Subcutaneous abdominal adipose tissue (tissue), 5 donors: Measurements from ENCODE around the gene EPC2.

Source experiments
- H3K27ac ChIP-seq: one replicate; pipeline ENCODE4 v1.7.0; 2013; ENCODE audit warnings: low read depth, mild to moderate bottlenecking, inconsistent platforms, low read length, moderate library complexity
- H3K27me3 ChIP-seq, 5 donors: one replicate each; pipeline ENCODE4 v1.7.0; 2013; ENCODE audit warnings: low read length in 5 of 5, inconsistent platforms in 1 of 5; ENCODE audit not compliant: control insufficient read depth in 5 of 5, insufficient read depth in 4 of 5
- H3K36me3 ChIP-seq, 5 donors: one replicate each; pipeline ENCODE4 v1.7.0; 2013; ENCODE audit warnings: low read length in 5 of 5; ENCODE audit not compliant: control insufficient read depth in 5 of 5, insufficient read depth in 5 of 5
- H3K4me1 ChIP-seq, 5 donors: one replicate each; pipeline ENCODE4 v1.7.0; 2013; ENCODE audit warnings: low read length in 5 of 5, mild to moderate bottlenecking in 3 of 5, moderate library complexity in 1 of 5; ENCODE audit not compliant: control insufficient read depth in 5 of 5, insufficient read depth in 5 of 5
- H3K4me3 ChIP-seq, 5 donors: one replicate each; pipeline ENCODE4 v1.7.0; 2013; ENCODE audit warnings: low read length in 5 of 5, low read depth in 1 of 5
- H3K9ac ChIP-seq, 5 donors: one replicate each; pipeline ENCODE4 v1.7.0; 2013; ENCODE audit warnings: low read length in 5 of 5, mild to moderate bottlenecking in 4 of 5, moderate library complexity in 3 of 5
- H3K9me3 ChIP-seq, 5 donors: one replicate each; pipeline ENCODE4 v1.7.0; 2013; ENCODE audit warnings: low read length in 5 of 5; ENCODE audit not compliant: control insufficient read depth in 5 of 5
- donor health status: healthy.
- donor health status: healthy.
- donor health status: healthy.
- donor health status: healthy.
- donor health status: healthy.

Gene EPC2

GRCh38 chr2:148719195-148719749 is 74.7 kb downstream of the EPC2 start:
- peaks cover 0 to 6% (median 0%) of the 10 kb centered on the region in 5 donors for H3K36me3 ChIP-seq
- no peak overlapping the region for H3K27ac ChIP-seq
- H3K27me3 ChIP-seq, result no peaks in the 10 kb centered on the region
- H3K9ac ChIP-seq, result no peak overlapping the region
- peaks cover 0 to 3% (median 0%) of the 10 kb centered on the region in 5 donors for H3K9me3 ChIP-seq
- no peak overlapping the region for H3K4me3 ChIP-seq
- peaks cover 0 to 21% (median 11%) of the 10 kb centered on the region in 5 donors for H3K4me1 ChIP-seq

DNA sequence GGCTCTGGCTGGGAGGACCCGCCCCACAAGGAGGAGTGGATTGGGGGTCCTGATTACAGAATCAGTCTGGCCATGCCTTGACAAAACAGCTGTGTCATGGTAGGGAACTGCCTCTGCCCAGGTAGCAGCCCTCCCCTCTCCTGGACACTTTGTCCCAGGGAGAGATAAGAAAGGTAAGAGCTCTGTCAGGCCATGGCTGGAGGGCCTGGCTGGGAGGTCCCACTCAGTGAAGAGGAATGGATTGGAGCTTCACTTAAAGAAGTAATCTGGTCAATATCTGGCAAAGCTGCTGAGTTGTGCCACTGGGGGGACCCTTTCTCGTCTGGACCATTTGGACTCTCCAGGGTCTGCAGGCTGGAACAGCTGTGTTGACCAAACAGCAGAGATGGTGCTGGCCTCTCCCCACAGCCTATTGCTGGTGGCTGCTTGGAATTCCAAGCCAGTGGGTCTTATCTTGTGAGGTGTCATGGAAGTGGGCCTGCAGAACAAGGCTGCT is 75.4 kb downstream of the EPC2 start:
- Histone ChIP-seq H3K4me1 (peaks cover 0 to 21% (median 11%) of the 10 kb centered on the region in 5 donors), H3K4me3 (peak overlapping the region in 4 of 5 donors; percentile 9 to 43 (median 37)), H3K9me3 (peaks cover 0 to 3% (median 0%) of the 10 kb centered on the region in 5 donors), H3K36me3 (peaks cover 0 to 6% (median 0%) of the 10 kb centered on the region in 5 donors), H3K27me3 (no peaks in the 10 kb centered on the region), H3K27ac (no peak overlapping the region), H3K9ac (no peak overlapping the region)

- peak overlapping the region; percentile 30 to 62 (median 40) for H3K4me3 ChIP-seq
- peak overlapping the region in 1 of 5 donors; percentile 36 for H3K9ac ChIP-seq
- peaks cover 0 to 26% (median 11%) of the 10 kb centered on the region in 5 donors for H3K4me1 ChIP-seq
- peaks cover 0 to 6% (median 0%) of the 10 kb centered on the region in 5 donors for H3K36me3 ChIP-seq
- H3K9me3 ChIP-seq, result peaks cover 0 to under 1% (median 0%) of the 10 kb centered on the region in 5 donors
- no peaks in the 10 kb centered on the region for H3K27me3 ChIP-seq
- no peak overlapping the region for H3K27ac ChIP-seq
Observed at GRCh38 chr2:148720501-148721001, 76.0 kb downstream of the EPC2 start.

- Histone ChIP-seq H3K4me3 (no peak overlapping the region), H3K9ac (no peak overlapping the region), H3K27me3 (no peaks in the 10 kb centered on the region), H3K4me1 (peaks cover 0 to 27% (median 11%) of the 10 kb centered on the region in 5 donors), H3K27ac (no peak overlapping the region), H3K9me3 (no peaks in the 10 kb centered on the region), H3K36me3 (peaks cover 0 to 6% (median 0%) of the 10 kb centered on the region in 5 donors)
Observed at GRCh38 chr2:148721520-148721931, 77.0 kb downstream of the EPC2 start.

GRCh38 chr2:148721991-148722777 is 77.6 kb downstream of the EPC2 start:
- Histone ChIP-seq H3K9ac (no peak overlapping the region), H3K27ac (no peak overlapping the region), H3K4me1 (peaks cover 0 to 27% (median 11%) of the 10 kb centered on the region in 5 donors), H3K4me3 (no peak overlapping the region), H3K27me3 (no peaks in the 10 kb centered on the region), H3K9me3 (peaks cover 0 to 3% (median 0%) of the 10 kb centered on the region in 5 donors), H3K36me3 (peaks cover 0 to 6% (median 0%) of the 10 kb centered on the region in 5 donors)

DNA sequence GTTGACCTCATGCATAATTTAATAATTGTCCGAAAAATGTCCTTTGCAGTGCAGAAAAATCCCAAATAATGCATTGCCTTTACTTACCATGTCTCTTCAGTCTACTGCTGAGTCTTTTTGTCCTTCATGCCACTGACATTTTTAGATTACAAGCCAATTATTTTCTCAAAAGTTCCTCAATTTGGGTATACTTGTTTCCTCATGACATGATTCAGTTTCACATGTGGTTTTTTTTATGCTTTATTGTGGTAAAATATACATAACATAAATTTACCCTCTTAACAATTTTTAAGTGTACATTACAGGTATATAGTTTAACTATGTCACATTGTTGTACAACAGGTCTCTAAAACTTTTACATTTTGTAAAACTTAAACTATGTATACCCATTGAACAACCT is 81.0 kb downstream of the EPC2 start:
- Histone ChIP-seq H3K9me3 (peaks cover 0 to 4% (median 0%) of the 10 kb centered on the region in 5 donors), H3K9ac (no peak overlapping the region), H3K4me1 (peaks cover 0 to 20% (median 6%) of the 10 kb centered on the region in 5 donors), H3K27ac (no peak overlapping the region), H3K4me3 (no peak overlapping the region), H3K36me3 (peaks cover 0 to 3% (median 0%) of the 10 kb centered on the region in 5 donors), H3K27me3 (no peaks in the 10 kb centered on the region)

- Histone ChIP-seq H3K9ac (no peak overlapping the region), H3K27ac (no peak overlapping the region), H3K27me3 (no peaks in the 10 kb centered on the region), H3K4me3 (no peak overlapping the region), H3K4me1 (peaks cover 0 to 14% (median 4%) of the 10 kb centered on the region in 5 donors), H3K9me3 (peaks cover 0 to 4% (median 0%) of the 10 kb centered on the region in 5 donors), H3K36me3 (peaks cover 0 to 3% (median 0%) of the 10 kb centered on the region in 5 donors)
Observed at GRCh38 chr2:148726228-148726627, 81.7 kb downstream of the EPC2 start.

DNA sequence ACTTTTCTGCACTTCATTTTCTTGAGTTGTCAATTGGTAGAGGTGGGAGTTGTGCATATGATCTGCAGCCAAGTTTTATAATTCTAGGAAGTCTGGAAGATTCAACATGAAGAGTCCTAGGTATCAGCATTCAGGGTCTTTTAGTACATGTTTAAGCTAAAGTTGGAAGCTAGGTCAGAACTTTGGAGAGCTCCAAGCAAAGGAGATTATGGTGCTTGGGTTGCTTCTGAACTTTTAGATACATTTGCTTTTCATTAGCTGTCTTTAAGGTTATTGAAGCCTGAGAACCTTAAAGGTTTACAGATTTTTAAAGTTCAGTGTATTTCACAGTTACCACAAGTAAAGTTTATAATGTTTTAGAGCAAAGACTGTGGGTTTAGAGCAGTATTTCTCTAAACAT is 85.5 kb downstream of the EPC2 start:
- Histone ChIP-seq H3K27ac (no peak overlapping the region), H3K27me3 (no peaks in the 10 kb centered on the region), H3K36me3 (no peaks in the 10 kb centered on the region), H3K4me3 (no peak overlapping the region), H3K9ac (no peak overlapping the region), H3K4me1 (peaks cover 0 to 6% (median 3%) of the 10 kb centered on the region in 5 donors), H3K9me3 (peaks cover 0 to 4% (median 0%) of the 10 kb centered on the region in 5 donors)

DNA sequence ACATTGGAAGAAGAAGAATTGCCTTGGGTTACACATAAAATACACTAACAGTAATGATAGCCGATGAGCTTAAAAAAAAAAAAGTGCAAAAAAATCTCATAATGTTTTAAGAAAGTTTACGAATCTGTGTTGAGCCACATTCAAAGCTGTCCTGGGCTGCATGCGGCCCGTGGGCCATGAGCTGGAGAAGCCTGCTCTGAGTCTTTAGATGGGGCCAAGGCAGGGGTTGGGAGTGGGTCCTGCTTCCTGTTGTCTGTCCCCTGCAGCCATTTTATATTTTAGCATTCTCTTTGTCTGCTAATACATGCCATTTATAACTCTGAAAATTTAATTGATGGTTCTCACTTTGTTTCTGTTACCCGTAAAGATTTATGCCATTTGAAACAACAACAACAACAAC is 93.2 kb downstream of the EPC2 start:
- Histone ChIP-seq H3K27ac (no peak overlapping the region), H3K27me3 (no peaks in the 10 kb centered on the region), H3K4me1 (no peaks in the 10 kb centered on the region), H3K4me3 (no peak overlapping the region), H3K9ac (no peak overlapping the region), H3K9me3 (no peaks in the 10 kb centered on the region), H3K36me3 (no peaks in the 10 kb centered on the region)
